ENCODE results near the gene AKR1C1. TPM values are rescaled to one million over a fixed set of nuclear protein-coding genes. Genes with fewer than 3 reads are reported as not detected.

AKR1C1 gene
- total RNA-seq, 1 experiment from 2014 or later: 2.1 TPM

Other genes starting within 250 kb of the AKR1C1 start
- 5.0 TPM for gene AKR1E2, start 137.2 kb upstream of the AKR1C1 start, total RNA-seq (2021; ENCODE audit: unreplicated experiment)
- gene AKR1C2, start 40.4 kb downstream of the AKR1C1 start, total RNA-seq (2021; ENCODE audit: unreplicated experiment): 0.25 TPM
- 3.0 TPM for gene AKR1C3, start 131.0 kb downstream of the AKR1C1 start, total RNA-seq (2021; ENCODE audit: unreplicated experiment)
- gene AKR1C8, start 221.7 kb downstream of the AKR1C1 start, total RNA-seq (2021; ENCODE audit: unreplicated experiment): not detected
- not detected for gene AKR1C4, start 233.4 kb downstream of the AKR1C1 start, total RNA-seq (2021; ENCODE audit: unreplicated experiment)

Data from HCT116 (cell line).